ENCODE data around the gene IKZF5.
A peak's percentile ranks its signal among the peaks of the same experiment; 100 is the strongest.

Gene IKZF5

DNA sequence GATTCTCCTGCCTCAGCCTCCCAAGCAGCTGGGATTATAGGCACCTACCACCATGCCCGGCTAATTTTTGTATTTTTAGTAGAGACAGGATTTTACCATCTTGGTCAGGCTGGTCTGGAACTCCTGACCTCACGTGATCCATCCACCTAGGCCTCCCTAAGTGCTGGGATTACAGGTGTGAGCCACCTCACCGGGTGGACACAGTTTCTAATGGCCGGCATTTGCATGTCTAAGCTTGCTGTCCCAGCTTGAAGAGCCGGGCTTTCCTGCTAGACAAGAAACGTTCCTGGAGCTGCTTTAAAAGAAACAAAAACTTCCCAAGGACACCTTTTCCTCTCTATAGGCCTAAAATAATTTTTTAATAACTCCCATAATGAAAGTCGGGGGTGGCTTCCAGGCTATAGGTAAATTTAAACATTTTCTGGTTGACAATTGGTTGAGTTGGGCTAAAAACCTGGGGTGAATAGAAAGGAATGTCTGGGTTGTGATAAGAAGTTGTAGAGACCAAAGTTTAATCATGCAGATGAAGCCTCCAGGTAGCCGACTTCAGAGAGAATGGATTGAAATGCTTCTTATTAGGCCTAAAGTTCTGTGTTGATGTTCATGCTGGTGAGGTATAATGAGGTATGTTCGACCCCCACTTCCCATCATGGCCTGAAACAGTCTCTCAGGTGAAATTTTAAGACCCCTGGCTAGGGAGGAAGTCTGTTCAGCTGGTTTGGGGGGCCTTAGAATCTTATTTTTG lies 9.0 kb upstream of the IKZF5 start:
- DNase-seq: no peak

- no peak for DNase-seq
Measured at GRCh38 chr10:123016228-123016627, 7.6 kb upstream of the IKZF5 start.

GRCh38 chr10:123014772-123015171 lies 6.2 kb upstream of the IKZF5 start:
- no peak for DNase-seq

DNA sequence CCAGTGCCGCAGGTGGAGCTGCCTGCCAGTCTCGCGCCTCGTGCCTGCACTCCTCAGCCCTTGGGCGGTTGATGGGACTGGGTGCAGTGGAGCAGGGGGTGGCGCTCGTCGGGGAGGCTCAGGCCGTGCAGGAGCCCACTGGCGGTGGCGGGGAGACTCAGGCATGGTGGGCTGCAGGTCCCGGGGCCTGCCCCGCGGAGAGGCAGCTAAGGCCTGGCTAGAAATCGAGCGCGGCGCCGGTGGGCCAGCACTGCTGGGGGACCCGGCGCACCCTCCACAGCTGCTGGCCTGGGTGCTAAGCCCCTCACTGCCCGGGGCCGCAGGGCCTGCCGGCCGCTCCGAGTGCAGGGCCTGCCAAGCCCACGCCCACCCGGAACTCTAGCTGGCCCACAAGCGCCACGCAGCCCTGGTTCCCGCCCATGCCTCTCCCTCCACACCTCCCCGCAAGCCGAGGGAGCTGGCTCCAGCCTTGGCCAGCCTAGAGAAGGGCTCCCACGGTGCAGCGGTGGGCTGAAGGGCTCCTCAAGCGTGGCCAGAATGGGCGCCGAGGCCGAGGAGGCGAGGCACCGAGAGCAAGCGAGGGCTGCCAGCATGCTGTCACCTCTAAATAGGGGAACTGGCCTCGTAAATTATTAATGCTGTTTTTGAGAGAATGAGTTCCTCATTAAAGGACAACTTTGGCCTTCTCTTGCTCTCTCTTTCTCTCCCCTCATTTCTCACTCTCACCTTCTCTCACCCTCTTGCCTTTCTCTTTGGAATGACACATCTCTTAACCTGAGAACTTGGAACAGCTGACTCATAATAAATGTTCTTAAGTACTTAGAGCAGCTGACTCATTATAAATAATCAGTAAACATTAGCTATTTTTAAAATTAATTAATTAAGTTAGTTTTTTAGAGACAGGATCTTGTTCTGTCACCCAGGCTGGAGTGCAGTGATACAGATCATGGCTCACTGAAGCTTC lies 5.1 kb upstream of the IKZF5 start:
- DNase-seq: no peak

- DNase-seq: no peak
Measured at GRCh38 chr10:123011987-123012386, 3.4 kb upstream of the IKZF5 start.

DNA sequence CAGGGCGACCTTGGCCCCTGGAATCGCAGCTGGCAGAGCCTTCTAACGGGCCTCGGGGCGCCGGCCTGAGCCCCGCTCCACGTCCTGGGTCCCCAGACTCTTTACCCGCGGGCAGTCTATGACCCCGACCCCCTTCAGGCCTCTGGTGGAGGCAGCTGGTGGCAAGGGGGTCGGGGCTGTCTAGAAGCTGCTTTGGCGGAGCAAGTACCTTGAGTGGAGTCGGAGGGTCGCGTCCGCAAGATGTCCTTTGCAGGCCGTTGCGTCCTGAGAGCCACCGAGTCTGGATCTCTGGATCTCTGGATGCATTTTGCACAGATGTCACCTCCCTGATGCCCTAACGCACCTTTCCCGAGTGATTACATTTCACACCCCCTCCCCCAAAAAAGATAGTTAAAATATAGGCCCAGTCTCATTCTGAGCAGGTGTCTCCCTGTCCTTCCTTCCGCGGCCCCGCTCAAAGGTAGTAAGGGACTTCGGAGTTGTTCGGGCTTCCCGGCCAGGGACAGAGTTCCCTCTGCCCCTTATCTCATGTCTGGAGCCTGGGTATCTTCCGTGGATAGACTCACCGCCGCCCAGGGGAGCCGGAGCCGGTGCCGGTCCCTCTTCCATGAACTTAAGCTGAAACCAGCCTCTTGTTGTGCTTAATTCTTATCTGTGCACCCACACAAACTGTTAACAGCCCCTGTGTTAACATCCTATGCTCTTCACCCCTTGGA lies 668 bp upstream of the IKZF5 start:
- peak in 23 of 56 donors; percentile 4 to 69 (median 30) for DNase-seq

DNA sequence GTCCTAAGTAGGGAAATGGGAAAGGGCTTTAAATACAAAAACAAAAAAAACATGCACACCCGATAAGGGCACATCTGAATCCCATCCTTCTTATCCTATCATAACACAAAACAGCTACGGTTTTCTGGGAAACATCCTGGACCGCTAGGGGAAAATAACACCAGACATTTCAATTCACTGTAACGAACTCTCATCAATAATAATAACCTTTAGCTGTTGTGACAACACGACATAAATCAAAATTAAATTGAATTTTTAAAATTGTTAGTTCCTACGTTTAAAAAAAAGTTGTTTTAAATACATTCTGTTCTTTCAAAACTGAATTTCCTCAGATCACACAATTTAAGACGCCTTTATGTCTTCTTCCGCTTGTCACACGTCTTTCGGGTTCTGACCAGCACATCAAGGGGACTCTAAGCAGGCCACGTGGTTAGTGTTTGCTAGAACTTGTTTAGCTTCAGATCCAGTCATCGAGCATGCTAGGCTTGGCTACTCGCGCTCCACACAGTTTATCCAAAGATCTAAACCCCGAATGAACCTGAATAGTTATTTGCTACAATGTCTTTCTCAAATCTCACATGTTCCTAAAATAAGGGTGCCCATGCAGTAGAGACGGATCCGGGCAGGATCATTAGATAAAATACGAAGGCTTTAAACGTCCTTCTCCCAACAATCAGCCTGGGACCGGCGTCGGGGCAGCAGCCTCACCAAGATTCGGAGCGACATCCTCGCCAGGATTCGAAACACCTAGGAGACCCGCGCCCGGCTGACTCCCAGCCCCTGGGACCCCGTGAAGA lies 839 bp downstream of the IKZF5 start:
- DNase-seq: peak in 20 of 56 donors; percentile 3 to 60 (median 28)

DNA sequence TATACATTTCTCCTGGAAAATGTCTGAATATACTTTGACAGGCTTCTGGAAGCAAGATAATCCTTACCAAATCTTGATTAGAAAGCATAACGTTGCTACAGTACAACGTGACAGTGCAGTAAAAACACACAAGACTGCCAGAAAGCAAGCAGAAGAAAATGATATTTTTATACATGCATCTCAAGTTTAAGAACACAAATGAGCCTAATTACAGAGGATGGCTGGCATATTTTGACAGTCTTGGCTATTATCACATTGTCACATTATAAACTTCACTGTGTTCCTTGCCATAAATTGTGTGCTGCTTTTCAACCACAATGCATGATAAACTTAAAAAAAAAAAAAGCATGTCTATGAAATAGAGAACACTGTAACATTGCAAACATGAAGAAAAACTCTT lies 4.3 kb downstream of the IKZF5 start:
- no peak for DNase-seq

GRCh38 chr10:123001370-123001769 lies 7.2 kb downstream of the IKZF5 start:
- no peak for DNase-seq

- DNase-seq: no peak
Measured at GRCh38 chr10:123000155-123000554, 8.4 kb downstream of the IKZF5 start.

DNA sequence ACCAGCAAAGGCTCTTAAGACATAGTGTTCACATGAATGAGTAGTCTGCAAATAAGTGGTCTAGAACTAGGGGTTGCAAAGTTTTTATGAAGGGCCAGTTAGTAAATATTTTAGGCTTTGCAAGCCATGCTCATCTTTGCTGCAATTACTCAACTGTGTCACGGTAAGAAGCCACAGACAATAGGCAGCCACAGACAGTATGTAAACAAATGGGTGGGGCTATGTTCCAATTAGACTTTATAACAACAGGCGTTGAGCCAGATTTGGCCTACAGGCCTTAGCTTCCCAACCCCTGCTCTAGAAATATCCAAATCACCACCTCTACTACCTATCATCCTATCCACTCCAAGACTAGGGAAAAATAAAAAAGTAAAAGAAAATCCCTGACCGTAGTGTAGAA lies 9.2 kb downstream of the IKZF5 start:
- DNase-seq: peak in 1 of 56 donors; percentile 7

- no peak for DNase-seq
Measured at GRCh38 chr10:122998934-122999333, 9.7 kb downstream of the IKZF5 start.

GRCh38 chr10:122998360-122998917 lies 10.2 kb downstream of the IKZF5 start:
- no peak for DNase-seq

DNA sequence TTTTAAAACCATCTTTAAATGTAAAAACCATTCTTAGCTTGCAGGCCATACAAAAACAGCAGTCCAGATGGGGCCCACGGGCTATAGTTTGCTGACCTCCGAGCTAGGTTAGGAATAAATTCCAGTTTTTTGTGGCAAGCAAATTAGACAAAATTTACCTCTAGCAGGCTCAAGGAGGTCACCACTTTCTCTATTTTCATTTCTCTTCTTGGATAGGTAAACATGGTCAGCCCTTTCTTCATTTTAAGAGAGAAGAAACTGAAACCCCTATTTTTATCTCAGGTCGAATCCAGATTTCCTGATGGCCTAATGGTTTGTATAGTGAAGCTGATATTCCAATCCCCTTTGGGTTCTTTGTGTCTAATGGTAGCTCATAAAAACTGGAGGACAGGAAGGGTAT lies 10.7 kb downstream of the IKZF5 start:
- DNase-seq: no peak

- no peak for DNase-seq
Measured at GRCh38 chr10:122995936-122996335, 12.7 kb downstream of the IKZF5 start.

- no peak for DNase-seq
Measured at GRCh38 chr10:122993797-122994336, 14.7 kb downstream of the IKZF5 start.

DNA sequence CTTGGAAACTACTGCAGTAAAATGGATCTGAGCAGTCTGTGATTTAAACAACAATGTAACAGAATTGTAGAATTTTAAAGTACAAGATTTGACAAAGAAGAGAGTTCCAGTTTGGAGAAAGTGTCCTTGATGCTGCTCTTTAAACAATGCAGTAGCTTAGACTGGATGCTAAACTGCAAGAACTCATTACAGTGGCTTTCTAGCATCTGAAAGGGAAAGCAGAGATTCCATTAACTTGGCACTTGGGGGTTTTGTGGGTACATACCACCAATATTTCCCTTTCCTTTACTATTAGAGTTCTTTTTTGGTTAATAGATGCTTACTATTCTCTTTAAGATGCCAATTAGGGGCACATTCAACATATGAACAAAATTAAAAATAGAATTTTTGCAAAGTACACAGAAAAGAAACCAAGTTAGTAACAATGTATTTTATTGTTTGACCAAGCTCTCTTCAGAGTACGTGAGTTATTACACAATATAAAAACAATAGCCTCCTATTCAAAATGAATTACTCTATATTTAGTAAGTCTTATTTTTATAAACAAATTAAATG lies 16.5 kb downstream of the IKZF5 start:
- no peak for DNase-seq

- peak in 2 of 56 donors; percentile 3 to 19 for DNase-seq
Measured at GRCh38 chr10:122990278-122990677, 18.3 kb downstream of the IKZF5 start.

DNA sequence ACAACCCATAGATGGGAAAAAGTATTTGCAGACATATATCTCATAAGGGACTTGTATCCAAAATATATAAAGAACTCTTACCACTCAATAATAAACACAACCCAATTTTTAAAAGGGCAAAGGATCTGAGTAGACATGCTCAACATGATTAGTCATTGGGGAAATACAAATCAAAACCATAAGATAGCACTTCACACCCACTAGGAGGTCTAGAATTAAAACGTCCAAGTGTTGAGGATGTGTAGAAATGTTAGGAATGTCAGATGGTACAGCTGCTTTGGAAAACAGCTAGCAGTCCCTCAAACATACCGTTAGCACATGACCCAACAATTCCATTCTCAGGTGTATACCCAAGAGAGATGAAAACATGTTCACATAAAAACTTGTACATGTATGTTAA lies 20.1 kb downstream of the IKZF5 start:
- no peak for DNase-seq

GRCh38 chr10:122986335-122986734 lies 22.3 kb downstream of the IKZF5 start:
- peak in 1 of 56 donors; percentile 24 for DNase-seq

Data from nucleus accumbens (tissue), 56 donors.